Mammary epithelial cell (primary cell): Measurements from ENCODE around the gene TNP2.

ENCODE experiments used
- EZH2 ChIP-seq: IDR thresholded peaks from 2 replicates; pipeline ENCODE4 v1.6.1; 2012; ENCODE audit warnings: low read length, inconsistent platforms, borderline replicate concordance
- TF ChIP-seq, protein P1 (sequence below), 2 donors: IDR thresholded peaks in 1 of 2; conservative IDR thresholded peaks in 1 of 2; 2 replicates each; pipeline ENCODE4 v1.5.1; 2011 to 2012; ENCODE audit warnings: inconsistent platforms in 2 of 2, low read length in 2 of 2, mild to moderate bottlenecking in 2 of 2, control low read depth in 1 of 2, low read depth in 1 of 2; ENCODE audit not compliant: insufficient read depth in 1 of 2; ENCODE audit errors: extremely low read depth in 1 of 2

DNA sequence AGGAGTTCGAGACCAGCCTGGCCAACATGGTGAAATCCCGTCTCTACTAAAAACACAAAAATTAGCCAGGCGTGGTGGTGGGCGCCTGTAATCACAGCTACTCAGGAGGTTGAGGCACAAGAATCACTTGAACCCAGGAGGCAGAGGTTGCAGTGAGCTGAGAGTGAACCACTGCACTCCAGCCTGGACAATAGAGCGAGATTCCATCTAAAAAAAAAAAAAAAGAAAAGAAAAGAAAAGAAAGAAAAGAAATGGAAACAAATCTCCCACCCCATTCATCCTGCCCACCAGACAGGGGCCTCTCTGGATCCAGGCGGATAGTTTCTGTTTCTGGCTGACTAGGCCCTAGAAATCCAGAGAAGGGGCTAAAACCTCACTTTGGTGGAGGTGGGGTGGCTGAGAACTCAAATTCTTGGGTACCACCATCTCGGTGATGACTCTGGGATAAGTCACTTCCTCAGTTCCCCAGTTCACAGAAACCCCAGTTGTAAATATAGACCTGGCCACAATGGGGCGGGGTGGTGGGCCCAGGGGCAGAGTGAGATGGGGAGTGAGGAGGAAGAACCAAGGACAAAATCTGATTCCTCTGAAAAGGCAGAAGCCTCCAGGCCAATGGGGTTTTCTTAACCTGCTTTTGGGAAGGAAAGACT lies 35.3 kb downstream of the TNP2 start:
- TF ChIP-seq, protein P1, sequence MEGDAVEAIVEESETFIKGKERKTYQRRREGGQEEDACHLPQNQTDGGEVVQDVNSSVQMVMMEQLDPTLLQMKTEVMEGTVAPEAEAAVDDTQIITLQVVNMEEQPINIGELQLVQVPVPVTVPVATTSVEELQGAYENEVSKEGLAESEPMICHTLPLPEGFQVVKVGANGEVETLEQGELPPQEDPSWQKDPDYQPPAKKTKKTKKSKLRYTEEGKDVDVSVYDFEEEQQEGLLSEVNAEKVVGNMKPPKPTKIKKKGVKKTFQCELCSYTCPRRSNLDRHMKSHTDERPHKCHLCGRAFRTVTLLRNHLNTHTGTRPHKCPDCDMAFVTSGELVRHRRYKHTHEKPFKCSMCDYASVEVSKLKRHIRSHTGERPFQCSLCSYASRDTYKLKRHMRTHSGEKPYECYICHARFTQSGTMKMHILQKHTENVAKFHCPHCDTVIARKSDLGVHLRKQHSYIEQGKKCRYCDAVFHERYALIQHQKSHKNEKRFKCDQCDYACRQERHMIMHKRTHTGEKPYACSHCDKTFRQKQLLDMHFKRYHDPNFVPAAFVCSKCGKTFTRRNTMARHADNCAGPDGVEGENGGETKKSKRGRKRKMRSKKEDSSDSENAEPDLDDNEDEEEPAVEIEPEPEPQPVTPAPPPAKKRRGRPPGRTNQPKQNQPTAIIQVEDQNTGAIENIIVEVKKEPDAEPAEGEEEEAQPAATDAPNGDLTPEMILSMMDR (conservative IDR thresholded peaks at IDR 0.05 in 1 of 2, IDR thresholded peaks at IDR 0.05 in 1 of 2; ENCODE audit: extremely low read depth in 1 of 2, insufficient read depth in 1 of 2, low read depth in 1 of 2, low read length in 2 of 2) = no peak
- no peak for TF ChIP-seq EZH2
